OCI-LY7 (cell line): ENCODE results near the gene SRC.

Source experiments
- CTCF ChIP-seq: fragments of 200-600 bp; sonication (generic); conservative IDR thresholded peaks from 2 replicates; pipeline ENCODE4 v1.5.1; 2014; ENCODE audit warnings: mild to moderate bottlenecking, antibody characterized with exemption, low read length, moderate library complexity, mixed read lengths
- EZH2phosphoT487 ChIP-seq: fragments of 200-600 bp; sonication (generic); IDR thresholded peaks from 2 replicates; pipeline ENCODE4 v1.6.1; 2018; ENCODE audit warnings: low read depth, borderline replicate concordance, mild to moderate bottlenecking, mixed run types, antibody characterized with exemption, low read length, moderate library complexity, mixed read lengths

DNA sequence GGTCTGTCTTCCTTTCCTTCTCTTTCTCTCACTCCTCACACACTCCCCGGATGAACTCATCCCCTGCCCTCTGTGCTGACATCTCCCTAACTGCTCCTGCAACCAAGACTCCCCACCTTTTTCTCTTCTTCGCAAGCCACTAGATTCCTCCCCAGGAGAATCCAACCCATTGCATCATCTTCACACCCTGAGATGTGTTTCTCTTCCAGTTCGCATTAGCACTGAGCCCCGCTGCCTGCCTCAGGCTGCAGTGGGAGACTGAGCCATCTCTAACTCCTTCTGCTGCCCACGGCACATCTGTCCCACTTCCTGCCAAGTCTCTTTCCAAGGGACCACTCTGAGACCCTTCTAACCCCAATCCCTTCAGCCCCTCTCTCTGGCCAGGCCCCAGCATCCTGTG is 107.9 kb downstream of the SRC start:
- TF ChIP-seq CTCF, result no peak
- TF ChIP-seq EZH2phosphoT487, result no peak
